ENCODE data around the gene DCD. TPM values are rescaled to one million over a fixed set of nuclear protein-coding genes. Genes with fewer than 3 reads are reported as not detected.

DCD gene
- not detected for total RNA-seq (ENCODE audit: unreplicated experiment)
- long read RNA-seq = 0 reads

- no peak for TF ChIP-seq CTCF (IDR thresholded peaks at IDR 0.05; ENCODE audit: partially characterized antibody, unreplicated experiment)
- H3K27ac Mint-ChIP-seq (ENCODE audit: unreplicated experiment) = no peak within 1 kb of the TSS
- no peaks in the 10 kb centered on the region for H3K27me3 Mint-ChIP-seq (ENCODE audit: unreplicated experiment)
- H3K4me3 Mint-ChIP-seq (ENCODE audit: unreplicated experiment) = no peak within 1 kb of the TSS
- no peaks in the 10 kb centered on the region for H3K4me1 Mint-ChIP-seq (ENCODE audit: low read depth, unreplicated experiment)
- no peaks in the 10 kb centered on the region for H3K36me3 Mint-ChIP-seq (ENCODE audit: unreplicated experiment)
- DNase-seq = no peak
- no peaks in the 10 kb centered on the region for H3K9me3 Mint-ChIP-seq (ENCODE audit: unreplicated experiment)
Measured at GRCh38 chr12:54648265-54648664, at the start of gene DCD. DCD (minus strand) TSS chr12:54648365; CDS start chr12:54648303, 62 bp downstream.

GRCh38 chr12:54697851-54698250, 49.7 kb upstream of the DCD start:
- Mint-ChIP-seq H3K36me3 (ENCODE audit: unreplicated experiment) (peaks cover 3% of the 10 kb centered on the region), H3K9me3 (ENCODE audit: unreplicated experiment) (no peaks in the 10 kb centered on the region), H3K4me1 (ENCODE audit: low read depth, unreplicated experiment) (peaks cover 2% of the 10 kb centered on the region), H3K27ac (ENCODE audit: unreplicated experiment) (no peak overlapping the region), H3K4me3 (ENCODE audit: unreplicated experiment) (no peak overlapping the region), H3K27me3 (ENCODE audit: unreplicated experiment) (peaks cover 1% of the 10 kb centered on the region)
- DNase-seq = no peak
- no peak for TF ChIP-seq CTCF (IDR thresholded peaks at IDR 0.05; ENCODE audit: partially characterized antibody, unreplicated experiment)

GRCh38 chr12:54692353-54692752, 44.2 kb upstream of the DCD start:
- H3K9me3 Mint-ChIP-seq (ENCODE audit: unreplicated experiment) = no peaks in the 10 kb centered on the region
- no peak for TF ChIP-seq CTCF (IDR thresholded peaks at IDR 0.05; ENCODE audit: partially characterized antibody, unreplicated experiment)
- no peak overlapping the region for H3K4me3 Mint-ChIP-seq (ENCODE audit: unreplicated experiment)
- no peak for DNase-seq
- peaks cover 2% of the 10 kb centered on the region for H3K36me3 Mint-ChIP-seq (ENCODE audit: unreplicated experiment)
- H3K27me3 Mint-ChIP-seq (ENCODE audit: unreplicated experiment) = no peaks in the 10 kb centered on the region
- H3K27ac Mint-ChIP-seq (ENCODE audit: unreplicated experiment) = no peak overlapping the region
- no peaks in the 10 kb centered on the region for H3K4me1 Mint-ChIP-seq (ENCODE audit: low read depth, unreplicated experiment)

GRCh38 chr12:54689984-54690383, 41.8 kb upstream of the DCD start:
- no peak for TF ChIP-seq CTCF (IDR thresholded peaks at IDR 0.05; ENCODE audit: partially characterized antibody, unreplicated experiment)
- no peak overlapping the region for H3K4me3 Mint-ChIP-seq (ENCODE audit: unreplicated experiment)
- no peaks in the 10 kb centered on the region for H3K4me1 Mint-ChIP-seq (ENCODE audit: low read depth, unreplicated experiment)
- no peak overlapping the region for H3K27ac Mint-ChIP-seq (ENCODE audit: unreplicated experiment)
- peaks cover 4% of the 10 kb centered on the region for H3K36me3 Mint-ChIP-seq (ENCODE audit: unreplicated experiment)
- H3K9me3 Mint-ChIP-seq (ENCODE audit: unreplicated experiment) = no peaks in the 10 kb centered on the region
- no peaks in the 10 kb centered on the region for H3K27me3 Mint-ChIP-seq (ENCODE audit: unreplicated experiment)
- DNase-seq = no peak

- Mint-ChIP-seq H3K27me3 (ENCODE audit: unreplicated experiment) (peaks cover 2% of the 10 kb centered on the region), H3K4me1 (ENCODE audit: low read depth, unreplicated experiment) (peaks cover 4% of the 10 kb centered on the region), H3K36me3 (ENCODE audit: unreplicated experiment) (peaks cover 4% of the 10 kb centered on the region), H3K9me3 (ENCODE audit: unreplicated experiment) (no peaks in the 10 kb centered on the region), H3K4me3 (ENCODE audit: unreplicated experiment) (no peak overlapping the region), H3K27ac (ENCODE audit: unreplicated experiment) (no peak overlapping the region)
- TF ChIP-seq CTCF (IDR thresholded peaks at IDR 0.05; ENCODE audit: partially characterized antibody, unreplicated experiment) = no peak
- no peak for DNase-seq
Measured at GRCh38 chr12:54689034-54689372, 40.8 kb upstream of the DCD start.

Measured in glutamatergic neuron (in vitro differentiated cells).